Fibroblast of skin of left biceps (primary cell): ENCODE data around the gene ERC1.
"Not testable (repeated sequence)": the region's sequence is repeated elsewhere in the genome, so short reads cannot be mapped to it uniquely, and the experiment has no call there.

Experiments used
- DNase-seq, 2 experiments: peaks; one replicate each; pipeline ENCODE4 v3.0.0-alpha.2; 2013; ENCODE audit warnings: low read depth in 2 of 2

Gene ERC1

GRCh38 chr12:1287446-1287975, 296.5 kb downstream of the ERC1 start:
- no peak for DNase-seq

GRCh38 chr12:1288333-1288732, 297.3 kb downstream of the ERC1 start:
- no peak for DNase-seq

- no peak for DNase-seq
These were observed 298.5 kb downstream of the ERC1 start for GRCh38 chr12:1289371-1290155.

GRCh38 chr12:1290716-1291115, 299.7 kb downstream of the ERC1 start:
- DNase-seq: no peak

GRCh38 chr12:1291601-1292332, 300.7 kb downstream of the ERC1 start:
- DNase-seq: no peak

- DNase-seq: no peak
These were observed 302.9 kb downstream of the ERC1 start for GRCh38 chr12:1293901-1294300.

GRCh38 chr12:1297206-1297605, 306.2 kb downstream of the ERC1 start:
- DNase-seq: no peak

GRCh38 chr12:1297639-1298175, 306.7 kb downstream of the ERC1 start:
- no peak for DNase-seq

- no peak for DNase-seq
These were observed 309.4 kb downstream of the ERC1 start for GRCh38 chr12:1300460-1300859.

GRCh38 chr12:1302201-1302870, 311.3 kb downstream of the ERC1 start:
- DNase-seq: no peak

- no peak for DNase-seq
These were observed 314.0 kb downstream of the ERC1 start for GRCh38 chr12:1305063-1305434.

- no peak for DNase-seq
These were observed 314.9 kb downstream of the ERC1 start for GRCh38 chr12:1305791-1306500.

GRCh38 chr12:1306817-1307216, 315.8 kb downstream of the ERC1 start:
- no peak for DNase-seq

- no peak for DNase-seq
These were observed 316.8 kb downstream of the ERC1 start for GRCh38 chr12:1307796-1308195.

GRCh38 chr12:1309613-1310012, 318.6 kb downstream of the ERC1 start:
- DNase-seq: no peak

GRCh38 chr12:1310653-1311052, 319.6 kb downstream of the ERC1 start:
- no peak for DNase-seq

- DNase-seq: no peak
These were observed 320.1 kb downstream of the ERC1 start for GRCh38 chr12:1311145-1311544.

GRCh38 chr12:1313906-1314305, 322.9 kb downstream of the ERC1 start:
- no peak for DNase-seq

- no peak for DNase-seq
These were observed 323.5 kb downstream of the ERC1 start for GRCh38 chr12:1314523-1314922.

- not testable (repeated sequence) for DNase-seq
These were observed 326.0 kb downstream of the ERC1 start for GRCh38 chr12:1316991-1317390.

- DNase-seq: peak; percentile 30 to 42
These were observed 327.5 kb downstream of the ERC1 start for GRCh38 chr12:1318327-1319031.
